Muscle of leg (tissue), 9 donors: ENCODE results near the gene LZTFL1. TPM values are rescaled to one million over a fixed set of nuclear protein-coding genes. Genes with fewer than 3 reads are reported as not detected.

Experiments used
- polyA plus RNA-seq, 8 donors: library from polyadenylated mRNA; unstranded; fragments of 120-200 nt; gene quantifications; one replicate each; pipeline versions ENCODE4 v1.2.1 to v1.2.3, GENCODE V29; 2013; ENCODE audit warnings: inconsistent platforms in 1 of 8, low replicate concordance in 1 of 8; ENCODE audit not compliant: insufficient read length in 8 of 8, insufficient read depth in 1 of 8
- total RNA-seq: library from RNA; stranded (reverse); fragments of 120-200 nt; gene quantifications from one replicate; pipeline ENCODE4 v1.2.4, GENCODE V29; 2013

LZTFL1 gene
- total and polyA plus RNA-seq, 9 donors = 13.3 to 19.9 (median 15.6) TPM

Other genes with a start within 250 kb of the LZTFL1 start
- gene LIMD1, start 247.4 kb downstream of the LZTFL1 start, total RNA-seq = 21.6 TPM
- 10 to 100 TPM; 18.8 to 30.1 (median 23.4) TPM for gene LIMD1, start 247.4 kb downstream of the LZTFL1 start, polyA plus RNA-seq
- gene SACM1L, start 152.7 kb downstream of the LZTFL1 start, total RNA-seq = 24.4 TPM
- 10 to 100 TPM; 24.8 to 32.5 (median 27.2) TPM for gene SACM1L, start 152.7 kb downstream of the LZTFL1 start, polyA plus RNA-seq
- 0.09 TPM for gene SLC6A20, start 45.6 kb downstream of the LZTFL1 start, total RNA-seq
- gene SLC6A20, start 45.6 kb downstream of the LZTFL1 start, polyA plus RNA-seq = 1 to 10 TPM in 1 of 8 donors, under 1 TPM in 7; 0.13 to 8.4 (median 0.33) TPM
- gene CCR9, start 44.4 kb upstream of the LZTFL1 start, total RNA-seq = 0.09 TPM
- gene CCR9, start 44.4 kb upstream of the LZTFL1 start, polyA plus RNA-seq = not detected
- gene CXCR6, start 101.3 kb upstream of the LZTFL1 start, total RNA-seq = 0.04 TPM
- gene CXCR6, start 101.3 kb upstream of the LZTFL1 start, polyA plus RNA-seq = under 1 TPM; 0.12 to 0.40 (median 0.24) TPM
- gene FYCO1, start 153.7 kb upstream of the LZTFL1 start, total RNA-seq = 18.6 TPM
- 10 to 100 TPM; 22.7 to 33.6 (median 25.6) TPM for gene FYCO1, start 153.7 kb upstream of the LZTFL1 start, polyA plus RNA-seq
- gene XCR1, start 185.4 kb upstream of the LZTFL1 start, total RNA-seq = 0.18 TPM
- gene XCR1, start 185.4 kb upstream of the LZTFL1 start, polyA plus RNA-seq = under 1 TPM; 0.08 to 0.60 (median 0.13) TPM